Astrocyte (in vitro differentiated cells and primary cell): ENCODE measurements around the gene TAL2. TPM values are rescaled to one million over a fixed set of nuclear protein-coding genes. Genes with fewer than 3 reads are reported as not detected.

Experiments
- DNase-seq: peaks from one replicate; pipeline ENCODE4 v3.0.0-alpha.2; 2010; ENCODE audit warnings: low read depth
- FAIRE-seq: peaks from 2 replicates; lab custom pipeline; 2011; peaks lifted over from hg19 to GRCh38; lab: Jason Lieb, UNC
- H2AFZ ChIP-seq: 2 replicates; pipeline ENCODE4 v1.6.0; 2012; ENCODE audit warnings: low read depth, low read length, inconsistent platforms
- H3K27ac ChIP-seq: 2 replicates; pipeline ENCODE4 v1.5.1; 2011; ENCODE audit warnings: low read depth, low read length, inconsistent platforms
- H3K27me3 ChIP-seq: 2 replicates; pipeline ENCODE4 v1.6.0; 2011; ENCODE audit warnings: low read length, inconsistent platforms; ENCODE audit not compliant: insufficient read depth
- H3K36me3 ChIP-seq: 2 replicates; pipeline ENCODE4 v1.5.1; 2011; ENCODE audit warnings: low read length, inconsistent platforms; ENCODE audit not compliant: insufficient read depth
- H3K4me1 ChIP-seq: 2 replicates; pipeline ENCODE4 v1.5.1; 2011; ENCODE audit warnings: low read length, inconsistent platforms; ENCODE audit not compliant: insufficient read depth
- H3K4me2 ChIP-seq: 2 replicates; pipeline ENCODE4 v1.6.0; 2012; ENCODE audit warnings: low read length, inconsistent platforms
- H3K4me3 ChIP-seq: 2 replicates; pipeline ENCODE4 v1.5.1; 2011; ENCODE audit warnings: low read depth, mild to moderate bottlenecking, low read length, inconsistent platforms; ENCODE audit not compliant: insufficient read depth
- H3K79me2 ChIP-seq: 2 replicates; pipeline ENCODE4 v1.6.0; 2012; ENCODE audit warnings: mild to moderate bottlenecking, low read length, inconsistent platforms; ENCODE audit not compliant: insufficient read depth
- H3K9ac ChIP-seq: 2 replicates; pipeline ENCODE4 v1.6.0; 2012; ENCODE audit warnings: mild to moderate bottlenecking, low read length, inconsistent platforms
- H3K9me3 ChIP-seq: 2 replicates; pipeline ENCODE4 v1.5.1; 2012; ENCODE audit warnings: low read depth, mild to moderate bottlenecking, low read length, inconsistent platforms; ENCODE audit not compliant: insufficient read depth
- H4K20me1 ChIP-seq: 2 replicates; pipeline ENCODE4 v1.6.0; 2012; ENCODE audit warnings: low read length, inconsistent platforms; ENCODE audit not compliant: insufficient read depth
- H3K27ac Mint-ChIP-seq: one replicate; pipeline ENCODE4 v1.8.0; 2021; ENCODE audit warnings: mild to moderate bottlenecking, mixed read lengths; ENCODE audit not compliant: unreplicated experiment
- H3K27me3 Mint-ChIP-seq: one replicate; pipeline ENCODE4 v1.8.0; 2021; ENCODE audit warnings: low read depth, mixed read lengths; ENCODE audit not compliant: unreplicated experiment
- H3K36me3 Mint-ChIP-seq: one replicate; pipeline ENCODE4 v1.8.0; 2021; ENCODE audit warnings: low read depth, mixed read lengths; ENCODE audit not compliant: unreplicated experiment
- H3K4me1 Mint-ChIP-seq: one replicate; pipeline ENCODE4 v1.8.0; 2021; ENCODE audit warnings: low read depth, mixed read lengths; ENCODE audit not compliant: unreplicated experiment
- H3K4me3 Mint-ChIP-seq: one replicate; pipeline ENCODE4 v1.8.0; 2021; ENCODE audit warnings: mild to moderate bottlenecking, moderate library complexity, mixed read lengths; ENCODE audit not compliant: unreplicated experiment
- H3K9me3 Mint-ChIP-seq: one replicate; pipeline ENCODE4 v1.8.0; 2021; ENCODE audit warnings: mild to moderate bottlenecking, mixed read lengths; ENCODE audit not compliant: unreplicated experiment
- EZH2 ChIP-seq: IDR thresholded peaks from 2 replicates; pipeline ENCODE4 v1.6.1; 2012; ENCODE audit warnings: mild to moderate bottlenecking, low read length, inconsistent platforms; ENCODE audit not compliant: insufficient read depth
- total RNA-seq: library from RNA; stranded (reverse); gene quantifications from 2 replicates; pipeline ENCODE4 v1.2.1, GENCODE V29; 2021
- TF ChIP-seq, protein P1 (sequence below): IDR thresholded peaks from 2 replicates; pipeline ENCODE4 v1.5.1; 2011; ENCODE audit warnings: low read depth, mild to moderate bottlenecking, inconsistent platforms, low read length, moderate library complexity; ENCODE audit not compliant: insufficient read depth

The TAL2 gene
- total RNA-seq, 1 donor from 2014 or later, result not detected

DNA sequence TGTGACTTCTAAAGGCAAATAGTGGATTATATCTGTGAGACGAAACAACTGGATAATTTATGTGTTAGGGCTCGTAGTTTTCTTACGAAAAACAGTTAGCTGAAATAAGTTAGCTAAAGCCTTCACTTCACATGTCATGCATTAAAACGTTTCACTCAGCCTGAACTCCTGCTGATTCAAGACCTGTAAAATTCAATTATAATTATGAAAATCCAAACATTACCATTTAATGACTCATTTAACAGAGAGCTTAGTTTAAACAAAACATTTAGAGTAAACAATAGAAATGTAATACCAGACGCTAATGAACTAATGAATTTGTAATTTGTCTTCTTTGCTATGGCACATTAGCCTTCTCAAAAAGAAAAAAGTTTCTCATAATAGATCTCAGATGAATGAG is 1.7 kb downstream of the TAL2 start:
- H2AFZ ChIP-seq, result no peak overlapping the region
- Mint-ChIP-seq H3K27me3 (peaks cover 4% of the 10 kb centered on the region), H3K27ac (no peak overlapping the region), H3K4me3 (no peak overlapping the region), H3K9me3 (peaks cover 1% of the 10 kb centered on the region), H3K36me3 (no peaks in the 10 kb centered on the region), H3K4me1 (no peaks in the 10 kb centered on the region)
- H3K27ac ChIP-seq, result no peak overlapping the region
- H3K4me2 ChIP-seq, result no peak overlapping the region
- H3K36me3 ChIP-seq, result no peaks in the 10 kb centered on the region
- FAIRE-seq (no peak), DNase-seq (no peak)
- no peak overlapping the region for H3K4me3 ChIP-seq
- no peak overlapping the region for H3K9ac ChIP-seq
- H3K27me3 ChIP-seq, result no peaks in the 10 kb centered on the region
- H4K20me1 ChIP-seq, result no peaks in the 10 kb centered on the region
- H3K9me3 ChIP-seq, result no peaks in the 10 kb centered on the region
- H3K4me1 ChIP-seq, result no peaks in the 10 kb centered on the region
- no peaks in the 10 kb centered on the region for H3K79me2 ChIP-seq
- no peak for TF ChIP-seq EZH2
- TF ChIP-seq, protein P1, sequence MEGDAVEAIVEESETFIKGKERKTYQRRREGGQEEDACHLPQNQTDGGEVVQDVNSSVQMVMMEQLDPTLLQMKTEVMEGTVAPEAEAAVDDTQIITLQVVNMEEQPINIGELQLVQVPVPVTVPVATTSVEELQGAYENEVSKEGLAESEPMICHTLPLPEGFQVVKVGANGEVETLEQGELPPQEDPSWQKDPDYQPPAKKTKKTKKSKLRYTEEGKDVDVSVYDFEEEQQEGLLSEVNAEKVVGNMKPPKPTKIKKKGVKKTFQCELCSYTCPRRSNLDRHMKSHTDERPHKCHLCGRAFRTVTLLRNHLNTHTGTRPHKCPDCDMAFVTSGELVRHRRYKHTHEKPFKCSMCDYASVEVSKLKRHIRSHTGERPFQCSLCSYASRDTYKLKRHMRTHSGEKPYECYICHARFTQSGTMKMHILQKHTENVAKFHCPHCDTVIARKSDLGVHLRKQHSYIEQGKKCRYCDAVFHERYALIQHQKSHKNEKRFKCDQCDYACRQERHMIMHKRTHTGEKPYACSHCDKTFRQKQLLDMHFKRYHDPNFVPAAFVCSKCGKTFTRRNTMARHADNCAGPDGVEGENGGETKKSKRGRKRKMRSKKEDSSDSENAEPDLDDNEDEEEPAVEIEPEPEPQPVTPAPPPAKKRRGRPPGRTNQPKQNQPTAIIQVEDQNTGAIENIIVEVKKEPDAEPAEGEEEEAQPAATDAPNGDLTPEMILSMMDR, result no peak

DNA sequence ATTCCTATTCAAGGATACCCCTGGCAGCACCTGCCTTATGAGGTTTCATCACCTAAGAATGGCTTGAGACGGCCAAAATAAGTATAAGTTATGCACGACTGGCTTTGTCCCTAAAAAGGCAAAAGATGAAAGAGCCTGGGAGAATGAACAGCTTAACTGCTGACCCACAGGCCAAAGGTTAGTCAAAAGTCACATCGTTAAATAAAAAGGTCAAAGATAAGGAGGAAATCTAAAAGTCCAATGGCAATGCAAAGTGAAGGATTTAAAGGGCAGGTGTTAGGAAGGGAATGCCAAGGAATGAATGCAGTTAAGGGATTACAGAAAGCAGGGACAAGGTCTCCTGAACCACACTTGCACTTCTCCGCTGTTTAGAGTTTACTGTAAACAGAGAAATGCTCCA is 5.6 kb downstream of the TAL2 start:
- Histone ChIP-seq H4K20me1 (no peaks in the 10 kb centered on the region), H3K9me3 (no peaks in the 10 kb centered on the region), H3K4me1 (no peaks in the 10 kb centered on the region), H3K79me2 (no peaks in the 10 kb centered on the region), H3K4me2 (no peak overlapping the region), H3K36me3 (no peaks in the 10 kb centered on the region), H3K27ac (no peak overlapping the region), H3K27me3 (peaks cover 2% of the 10 kb centered on the region), H2AFZ (no peak overlapping the region), H3K9ac (no peak overlapping the region), H3K4me3 (no peak overlapping the region)
- Mint-ChIP-seq H3K4me1 (no peaks in the 10 kb centered on the region), H3K27me3 (no peaks in the 10 kb centered on the region), H3K36me3 (no peaks in the 10 kb centered on the region), H3K9me3 (no peaks in the 10 kb centered on the region), H3K4me3 (no peak overlapping the region), H3K27ac (no peak overlapping the region)
- FAIRE-seq, result no peak
- no peak for TF ChIP-seq EZH2
- TF ChIP-seq, protein P1, result no peak
- DNase-seq, result no peak

DNA sequence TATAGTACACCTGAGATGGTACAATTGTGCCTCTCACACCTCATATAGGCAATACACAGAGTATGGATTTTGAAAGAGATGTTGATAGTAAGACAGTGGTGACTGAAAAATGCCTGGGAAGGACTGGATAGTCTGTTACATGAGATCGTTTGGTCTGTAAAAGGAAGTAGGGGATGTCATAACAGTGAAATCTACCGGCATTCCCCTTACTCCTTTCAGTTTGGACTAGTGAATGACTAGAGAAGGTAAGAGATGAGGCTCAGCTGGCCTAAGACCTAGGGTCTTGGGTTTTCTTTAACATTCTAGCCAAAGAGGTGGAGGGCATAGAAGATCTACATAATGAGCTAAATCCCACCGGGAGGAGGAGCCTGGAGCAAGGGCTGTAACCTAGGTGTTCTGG is 8.1 kb downstream of the TAL2 start:
- no peak overlapping the region for H3K27ac ChIP-seq
- no peaks in the 10 kb centered on the region for H4K20me1 ChIP-seq
- H3K4me2 ChIP-seq, result no peak overlapping the region
- no peaks in the 10 kb centered on the region for H3K4me1 Mint-ChIP-seq
- TF ChIP-seq, protein P1, result no peak
- TF ChIP-seq EZH2, result no peak
- FAIRE-seq (no peak), DNase-seq (no peak)
- no peak overlapping the region for H2AFZ ChIP-seq
- H3K9ac ChIP-seq, result no peak overlapping the region
- H3K27me3 ChIP-seq, result peaks cover 2% of the 10 kb centered on the region
- no peaks in the 10 kb centered on the region for H3K27me3 Mint-ChIP-seq
- H3K9me3 ChIP-seq, result no peaks in the 10 kb centered on the region
- no peaks in the 10 kb centered on the region for H3K4me1 ChIP-seq
- no peaks in the 10 kb centered on the region for H3K9me3 Mint-ChIP-seq
- H3K36me3 ChIP-seq, result no peaks in the 10 kb centered on the region
- H3K4me3 ChIP-seq, result no peak overlapping the region
- H3K27ac Mint-ChIP-seq, result no peak overlapping the region
- H3K4me3 Mint-ChIP-seq, result no peak overlapping the region
- no peaks in the 10 kb centered on the region for H3K36me3 Mint-ChIP-seq
- no peaks in the 10 kb centered on the region for H3K79me2 ChIP-seq
